Upper lobe of left lung (tissue), 4 donors: Measurements from ENCODE around the gene TMEM132A.

Source experiments
- CTCF ChIP-seq, 6 experiments: fragments of 450-650 bp in 4 of 6; fragments of 200-600 bp in 2 of 6; sonication (generic) in 2 of 6; IDR thresholded peaks; one replicate each; pipeline ENCODE4 v1.5.1; 2016 to 2019; ENCODE audit warnings: antibody characterized with exemption in 6 of 6
- POLR2AphosphoS5 ChIP-seq, 2 donors: sonication (generic); formaldehyde crosslinking; IDR thresholded peaks; one replicate each; pipeline ENCODE4 v1.5.1; 2017; ENCODE audit warnings: antibody characterized with exemption in 2 of 2

DNA sequence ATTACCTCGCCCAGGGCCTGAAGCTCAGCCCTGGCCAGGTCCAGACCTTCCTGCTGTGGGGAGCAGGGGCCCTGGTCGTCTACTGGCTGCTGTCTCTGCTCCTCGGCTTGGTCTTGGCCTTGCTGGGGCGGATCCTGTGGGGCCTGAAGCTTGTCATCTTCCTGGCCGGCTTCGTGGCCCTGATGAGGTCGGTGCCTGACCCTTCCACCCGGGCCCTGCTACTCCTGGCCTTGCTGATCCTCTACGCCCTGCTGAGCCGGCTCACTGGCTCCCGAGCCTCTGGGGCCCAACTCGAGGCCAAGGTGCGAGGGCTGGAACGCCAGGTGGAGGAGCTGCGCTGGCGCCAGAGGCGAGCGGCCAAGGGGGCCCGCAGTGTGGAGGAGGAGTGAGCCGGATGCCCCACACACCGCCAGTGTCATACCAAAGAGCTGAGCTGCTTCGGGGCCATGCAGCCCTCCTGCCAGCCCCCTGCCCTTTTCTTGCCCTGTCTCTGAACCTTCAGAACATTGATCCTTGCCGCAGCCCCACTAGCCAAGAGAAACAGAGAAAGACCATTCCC, 2.4 kb upstream of the TMEM132A start:
- no peak for TF ChIP-seq CTCF (IDR thresholded peaks at IDR 0.05)
- no peak for TF ChIP-seq POLR2AphosphoS5 (IDR thresholded peaks at IDR 0.05)
